PC-9 (cell line): ENCODE results near the gene RTKN2. TPM values are rescaled to one million over a fixed set of nuclear protein-coding genes. Genes with fewer than 3 reads are reported as not detected.

Source experiments
- BruUV-seq: library from RNA; stranded (reverse); fragments of 400-500 nt; replicated peaks from 2 replicates; lab custom pipeline; 2021; lab: Mats Ljungman, UMichigan
- CTCF ChIA-PET: fragments of 300-600 bp; sonication (Branson Sonifier 250); formaldehyde crosslinking; loops from one replicate; lab custom pipeline; 2022; ENCODE audit warnings: antibody characterized with exemption; lab: Charles Lee
- POLR2A ChIA-PET: fragments of 300-600 bp; sonication (Branson Sonifier 250); formaldehyde crosslinking; loops from one replicate; lab custom pipeline; 2022; ENCODE audit warnings: antibody characterized with exemption; ENCODE audit not compliant: unreplicated experiment; lab: Charles Lee
- DNase-seq, 2 experiments: peaks; one replicate each; pipeline versions ENCODE4 v3.0.0 to v3.0.0-alpha.2; 2015 to 2022; ENCODE audit warnings: mixed read lengths in 1 of 2
- H2AFZ ChIP-seq: fragments of 200-600 bp; sonication (generic); 2 replicates; pipeline ENCODE4 v1.8.1; 2017; ENCODE audit warnings: antibody characterized with exemption
- H3F3A ChIP-seq: fragments of 200-600 bp; sonication (generic); 2 replicates; pipeline ENCODE4 v1.8.1; 2017; ENCODE audit warnings: antibody characterized with exemption, mild to moderate bottlenecking, low read depth; ENCODE audit not compliant: insufficient read depth
- H3K27ac ChIP-seq: fragments of 200-600 bp; sonication (generic); 2 replicates; pipeline ENCODE4 v1.6.1; 2016; ENCODE audit warnings: mixed run types
- H3K27me3 ChIP-seq: fragments of 200-600 bp; sonication (generic); 2 replicates; pipeline ENCODE4 v1.6.1; 2016; ENCODE audit warnings: low read depth, mixed run types; ENCODE audit not compliant: insufficient read depth
- H3K36me3 ChIP-seq: fragments of 200-600 bp; sonication (generic); 2 replicates; pipeline ENCODE4 v1.6.1; 2016; ENCODE audit warnings: low read depth, mixed run types
- H3K4me1 ChIP-seq: fragments of 200-600 bp; sonication (generic); replicated peaks from 2 replicates; pipeline ENCODE4 v1.6.1; 2016; ENCODE audit warnings: mixed run types; ENCODE audit not compliant: insufficient read depth
- H3K4me2 ChIP-seq: fragments of 200-600 bp; sonication (generic); 2 replicates; pipeline ENCODE4 v1.6.1; 2017; ENCODE audit warnings: mixed run types
- H3K4me3 ChIP-seq: fragments of 200-600 bp; sonication (generic); 2 replicates; pipeline ENCODE4 v1.6.1; 2016; ENCODE audit warnings: mixed run types
- H3K79me2 ChIP-seq: fragments of 200-600 bp; sonication (generic); 2 replicates; pipeline ENCODE4 v1.6.1; 2017; ENCODE audit warnings: low read depth, mixed run types
- H3K9me2 ChIP-seq: fragments of 200-600 bp; sonication (generic); 2 replicates; pipeline ENCODE4 v1.8.1; 2017; ENCODE audit warnings: mild to moderate bottlenecking; ENCODE audit not compliant: insufficient read depth
- H3K9me3 ChIP-seq: fragments of 200-600 bp; sonication (generic); 2 replicates; pipeline ENCODE4 v1.8.1; 2016; ENCODE audit warnings: low read depth; ENCODE audit not compliant: insufficient read depth
- H4K20me1 ChIP-seq: fragments of 200-600 bp; sonication (generic); 2 replicates; pipeline ENCODE4 v1.8.1; 2017; ENCODE audit not compliant: insufficient read depth
- EZH2 ChIP-seq: fragments of 200-600 bp; sonication (generic); IDR thresholded peaks from 2 replicates; pipeline ENCODE4 v1.8.0; 2017; ENCODE audit warnings: antibody characterized with exemption, low read depth
- intact Hi-C: fragments of 100-400 bp; cut with micrococcal nuclease; formaldehyde crosslinking; loops from one replicate; pipeline ENCODE4 v1.10.0; 2022; ENCODE audit not compliant: unreplicated experiment
- total RNA-seq: library from RNA; stranded (reverse); gene quantifications from 2 replicates; pipeline ENCODE4 v1.2.3, GENCODE V29; 2021
- TF ChIP-seq, protein P1 (sequence below): fragments of 200-600 bp; sonication (generic); conservative IDR thresholded peaks from 2 replicates; pipeline ENCODE4 v1.6.1; 2017; ENCODE audit warnings: mixed run types, antibody characterized with exemption, mild to moderate bottlenecking, moderate library complexity

Gene RTKN2
- total RNA-seq, 1 experiment from 2014 or later = 18.5 TPM

GRCh38 chr10:62186999-62187675 is 81.5 kb downstream of the RTKN2 start:
- TF ChIP-seq, protein P1, sequence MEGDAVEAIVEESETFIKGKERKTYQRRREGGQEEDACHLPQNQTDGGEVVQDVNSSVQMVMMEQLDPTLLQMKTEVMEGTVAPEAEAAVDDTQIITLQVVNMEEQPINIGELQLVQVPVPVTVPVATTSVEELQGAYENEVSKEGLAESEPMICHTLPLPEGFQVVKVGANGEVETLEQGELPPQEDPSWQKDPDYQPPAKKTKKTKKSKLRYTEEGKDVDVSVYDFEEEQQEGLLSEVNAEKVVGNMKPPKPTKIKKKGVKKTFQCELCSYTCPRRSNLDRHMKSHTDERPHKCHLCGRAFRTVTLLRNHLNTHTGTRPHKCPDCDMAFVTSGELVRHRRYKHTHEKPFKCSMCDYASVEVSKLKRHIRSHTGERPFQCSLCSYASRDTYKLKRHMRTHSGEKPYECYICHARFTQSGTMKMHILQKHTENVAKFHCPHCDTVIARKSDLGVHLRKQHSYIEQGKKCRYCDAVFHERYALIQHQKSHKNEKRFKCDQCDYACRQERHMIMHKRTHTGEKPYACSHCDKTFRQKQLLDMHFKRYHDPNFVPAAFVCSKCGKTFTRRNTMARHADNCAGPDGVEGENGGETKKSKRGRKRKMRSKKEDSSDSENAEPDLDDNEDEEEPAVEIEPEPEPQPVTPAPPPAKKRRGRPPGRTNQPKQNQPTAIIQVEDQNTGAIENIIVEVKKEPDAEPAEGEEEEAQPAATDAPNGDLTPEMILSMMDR = no peak
- TF ChIP-seq EZH2 = no peak
- DNase-seq = no peak
- BruUV-seq = no TSS peak
- H3K4me3 ChIP-seq = no peak overlapping the region
- no peaks in the 10 kb centered on the region for H3F3A ChIP-seq
- H3K4me2 ChIP-seq = no peak overlapping the region
- H3K4me1 ChIP-seq = no peaks in the 10 kb centered on the region; the same call in 1 of the 2 replicates
- no peaks in the 10 kb centered on the region for H4K20me1 ChIP-seq
- H3K79me2 ChIP-seq = no peaks in the 10 kb centered on the region
- intact Hi-C loops = no loop called here
- H3K9me2 ChIP-seq = no peaks in the 10 kb centered on the region
- ChIA-PET CTCF (no interaction called here), POLR2A (no interaction called here)
- no peaks in the 10 kb centered on the region for H3K36me3 ChIP-seq
- H3K9me3 ChIP-seq = no peaks in the 10 kb centered on the region
- H3K27me3 ChIP-seq = no peaks in the 10 kb centered on the region
- no peak overlapping the region for H3K27ac ChIP-seq
- H2AFZ ChIP-seq = no peak overlapping the region

DNA sequence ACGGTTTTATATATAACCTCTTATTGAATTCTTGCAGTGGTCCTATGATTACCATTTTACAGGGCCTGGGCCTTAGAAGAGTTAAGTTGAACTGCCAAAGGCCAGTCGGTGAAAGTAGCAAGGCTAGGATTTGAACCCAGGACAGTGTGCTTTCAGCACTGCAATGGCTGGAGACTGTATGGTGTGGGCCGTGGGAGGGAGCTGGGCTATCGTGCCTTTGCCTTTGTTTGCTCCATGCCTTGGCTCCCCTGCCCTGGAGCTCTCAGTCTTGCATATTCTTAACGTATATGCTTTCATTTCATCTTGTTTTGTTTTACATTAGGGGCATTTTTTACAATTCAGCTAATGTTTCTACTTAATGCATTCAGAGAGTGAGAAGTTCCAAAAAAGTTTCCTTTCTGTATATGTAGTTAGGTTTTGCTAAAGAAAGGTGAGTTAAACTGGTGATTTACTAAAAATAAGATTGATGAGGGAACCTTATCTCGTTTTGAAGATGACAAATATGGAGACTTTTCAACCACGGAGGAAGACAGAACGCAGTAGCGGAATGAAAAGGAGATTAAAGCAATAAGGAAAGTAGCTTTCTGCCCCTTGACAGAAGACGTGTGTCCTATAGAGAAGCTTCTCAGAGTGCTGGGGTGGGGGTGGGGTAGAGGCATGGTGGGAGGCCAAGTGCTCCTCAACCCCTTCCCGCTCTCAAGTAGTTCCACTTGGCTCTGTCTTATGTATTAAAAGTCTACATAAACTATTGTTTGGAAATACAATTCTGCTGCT is 82.5 kb downstream of the RTKN2 start:
- TF ChIP-seq EZH2 = no peak
- TF ChIP-seq, protein P1 = no peak
- H2AFZ ChIP-seq = no peak overlapping the region
- H3K4me3 ChIP-seq = no peak overlapping the region
- no peak overlapping the region for H3K27ac ChIP-seq
- no peaks in the 10 kb centered on the region for H3K9me3 ChIP-seq
- H3K79me2 ChIP-seq = no peaks in the 10 kb centered on the region
- no peaks in the 10 kb centered on the region for H3F3A ChIP-seq
- intact Hi-C loops = no loop called here
- no peak for DNase-seq
- BruUV-seq = no TSS peak
- no peaks in the 10 kb centered on the region for H3K36me3 ChIP-seq
- H3K9me2 ChIP-seq = no peaks in the 10 kb centered on the region
- no peak overlapping the region for H3K4me2 ChIP-seq
- ChIA-PET POLR2A (no interaction called here), CTCF (no interaction called here)
- H3K4me1 ChIP-seq = no peaks in the 10 kb centered on the region; the same call in 1 of the 2 replicates
- H3K27me3 ChIP-seq = no peaks in the 10 kb centered on the region
- no peaks in the 10 kb centered on the region for H4K20me1 ChIP-seq

GRCh38 chr10:62183857-62184795 is 84.5 kb downstream of the RTKN2 start:
- Histone ChIP-seq H3F3A (peaks cover 5% of the 10 kb centered on the region; the same call in 1 of the 2 replicates), H3K9me3 (no peaks in the 10 kb centered on the region), H3K4me2 (no peak overlapping the region), H3K4me1 (no peaks in the 10 kb centered on the region; the same call in 1 of the 2 replicates), H2AFZ (no peak overlapping the region), H3K27me3 (no peaks in the 10 kb centered on the region), H3K4me3 (no peak overlapping the region), H3K9me2 (no peaks in the 10 kb centered on the region), H4K20me1 (no peaks in the 10 kb centered on the region), H3K79me2 (no peaks in the 10 kb centered on the region), H3K27ac (no peak overlapping the region), H3K36me3 (no peaks in the 10 kb centered on the region)
- BruUV-seq = no TSS peak
- CTCF ChIA-PET = no interaction called here
- intact Hi-C loops = no loop called here
- peak in 1 of 2 experiments; percentile 53 for DNase-seq
- POLR2A ChIA-PET = no interaction called here
- no peak for TF ChIP-seq EZH2
- TF ChIP-seq, protein P1 = no peak
